Endothelial cell of umbilical vein (primary cell): Measurements from ENCODE around the gene RXFP1. TPM values are rescaled to one million over a fixed set of nuclear protein-coding genes. Genes with fewer than 3 reads are reported as not detected.

Experiments
- BruUV-seq: library from RNA; stranded (reverse); fragments of 400-500 nt; replicated peaks from 2 replicates; lab custom pipeline; 2021; lab: Mats Ljungman, UMichigan
- CTCF ChIA-PET: fragments of 300-600, 350-600 bp; sonication (Branson Sonifier 250); formaldehyde crosslinking; loops from one replicate; lab custom pipeline; 2021; ENCODE audit warnings: antibody characterized with exemption, inconsistent platforms; lab: Charles Lee
- POLR2A ChIA-PET: fragments of 300-600, 350-600 bp; sonication (Branson Sonifier 250); formaldehyde crosslinking; loops from one replicate; lab custom pipeline; 2021; ENCODE audit warnings: antibody characterized with exemption, inconsistent platforms; lab: Charles Lee
- DNase-seq: peaks from one replicate; pipeline ENCODE4 v3.0.0-alpha.2; 2011; ENCODE audit warnings: low read depth, low spot score
- FAIRE-seq: peaks from 2 replicates; lab custom pipeline; 2011; peaks lifted over from hg19 to GRCh38; lab: Jason Lieb, UNC
- H2AFZ ChIP-seq: 2 replicates; pipeline ENCODE4 v1.6.0; 2012; ENCODE audit warnings: low read depth, low read length, control low read depth, inconsistent platforms
- H3K27ac ChIP-seq: 2 replicates; pipeline ENCODE4 v1.5.1; 2011; ENCODE audit warnings: low read depth, mild to moderate bottlenecking, control low read depth, low read length, moderate library complexity; ENCODE audit not compliant: insufficient read depth
- H3K27me3 ChIP-seq, 2 experiments: 2 replicates each; pipeline versions ENCODE4 v1.6.0 to v1.6.1; 2011; ENCODE audit warnings: low read length in 2 of 2, mixed read lengths in 1 of 2; ENCODE audit not compliant: control insufficient read depth in 2 of 2, insufficient read depth in 2 of 2
- H3K36me3 ChIP-seq, 2 experiments: 2 replicates in 1 of 2; 3 replicates in 1 of 2; pipeline ENCODE4 v1.5.1; 2011; ENCODE audit warnings: low read length in 2 of 2, mild to moderate bottlenecking in 1 of 2, moderate library complexity in 1 of 2; ENCODE audit not compliant: control insufficient read depth in 2 of 2, insufficient read depth in 2 of 2; ENCODE audit errors: extremely low read depth in 1 of 2
- H3K4me1 ChIP-seq: 3 replicates; pipeline ENCODE4 v1.5.1; 2011; ENCODE audit warnings: mild to moderate bottlenecking, low read length; ENCODE audit not compliant: control insufficient read depth, insufficient read depth; ENCODE audit errors: extremely low read depth
- H3K4me2 ChIP-seq: 2 replicates; pipeline ENCODE4 v1.6.1; 2011; ENCODE audit warnings: low read length, control low read depth, mixed read lengths; ENCODE audit not compliant: insufficient read depth
- H3K4me3 ChIP-seq, 3 experiments: fragments of 200-600 bp in 1 of 3; sonication (generic), shearing (Covaris generic) in 1 of 3; replicated peaks in 1 of 3; 2 replicates each; pipeline ENCODE4 v1.5.1; 2011 to 2016; ENCODE audit warnings: control low read depth in 3 of 3, low read length in 3 of 3, mild to moderate bottlenecking in 2 of 3, inconsistent platforms in 1 of 3, low read depth in 1 of 3, moderate library complexity in 1 of 3; ENCODE audit not compliant: insufficient read depth in 1 of 3
- H3K79me2 ChIP-seq: 2 replicates; pipeline ENCODE4 v1.6.0; 2012; ENCODE audit warnings: low read length, inconsistent platforms; ENCODE audit not compliant: control insufficient read depth, insufficient read depth
- H3K9ac ChIP-seq: replicated peaks from 2 replicates; pipeline ENCODE3; 2011; ENCODE audit warnings: low read length, control low read depth; ENCODE audit not compliant: insufficient read depth; ENCODE audit errors: extremely low read depth
- H3K9me1 ChIP-seq: replicated peaks from 3 replicates; pipeline ENCODE4 v1.6.0; 2011; ENCODE audit warnings: mild to moderate bottlenecking, low read length; ENCODE audit not compliant: control insufficient read depth, insufficient read depth; ENCODE audit errors: extremely low read depth
- H3K9me3 ChIP-seq: replicated peaks from 2 replicates; pipeline ENCODE4 v1.5.1; 2012; ENCODE audit warnings: low read length, inconsistent platforms; ENCODE audit not compliant: control insufficient read depth, insufficient read depth
- H4K20me1 ChIP-seq: replicated peaks from 2 replicates; pipeline ENCODE3; 2011; ENCODE audit warnings: mild to moderate bottlenecking, low read length; ENCODE audit not compliant: control insufficient read depth, insufficient read depth; ENCODE audit errors: extremely low read depth
- CTCF ChIP-seq, 2 donors: IDR thresholded peaks; 1 replicate in 1 of 2; 2 replicates in 1 of 2; pipeline ENCODE4 v1.5.1; 2011; ENCODE audit warnings: low read length in 2 of 2, mild to moderate bottlenecking in 2 of 2, moderate library complexity in 2 of 2, control low read depth in 1 of 2, inconsistent platforms in 1 of 2, low read depth in 1 of 2; ENCODE audit not compliant: insufficient read depth in 1 of 2; ENCODE audit errors: extremely low read depth in 1 of 2
- EZH2 ChIP-seq: IDR thresholded peaks from 2 replicates; pipeline ENCODE4 v1.6.1; 2012; ENCODE audit warnings: borderline replicate concordance, low read depth, mild to moderate bottlenecking, moderate library complexity, low read length, inconsistent platforms; ENCODE audit not compliant: severe bottlenecking
- FOS ChIP-seq: IDR thresholded peaks from 2 replicates; pipeline ENCODE4 v1.6.1; 2011; ENCODE audit warnings: mild to moderate bottlenecking, low read length, moderate library complexity, borderline replicate concordance; ENCODE audit not compliant: insufficient read depth
- GATA2 ChIP-seq: IDR thresholded peaks from 2 replicates; pipeline ENCODE4 v1.7.0; 2011; ENCODE audit warnings: low read depth, mild to moderate bottlenecking, moderate library complexity, mixed read lengths, low read length; ENCODE audit not compliant: insufficient read length, insufficient read depth
- JUN ChIP-seq: IDR thresholded peaks from 2 replicates; pipeline ENCODE4 v1.6.1; 2011; ENCODE audit warnings: borderline replicate concordance, low read depth; ENCODE audit not compliant: insufficient read length, insufficient read depth
- MAX ChIP-seq: IDR thresholded peaks from 2 replicates; pipeline ENCODE4 v1.6.1; 2011; ENCODE audit not compliant: insufficient read depth, insufficient read length
- MYC ChIP-seq: IDR thresholded peaks from one replicate; pipeline ENCODE4 v1.6.1; 2011; ENCODE audit warnings: mild to moderate bottlenecking, low read depth, low read length
- POLR2A ChIP-seq: IDR thresholded peaks from 2 replicates; pipeline ENCODE4 v1.6.1; 2012; ENCODE audit warnings: low read depth, mild to moderate bottlenecking, control low read depth, low read length
- POLR2AphosphoS5 ChIP-seq: IDR thresholded peaks from 2 replicates; pipeline ENCODE4 v1.6.1; 2012; ENCODE audit warnings: low read depth, mild to moderate bottlenecking, control low read depth, low read length, moderate library complexity; ENCODE audit not compliant: insufficient read depth
- dilution Hi-C: fragments of 300-500 bp; cut with MboI; formaldehyde crosslinking; loops from one replicate; pipeline ENCODE4 v1.15.0; 2019; ENCODE audit warnings: low sequenced_read_pairs; ENCODE audit not compliant: extremely low pct_ligation_motif_present
- intact Hi-C: fragments of 100-400 bp; cut with micrococcal nuclease; formaldehyde crosslinking; loops from one replicate; pipeline ENCODE4 v1.10.0; 2022
- polyA plus RNA-seq, 4 experiments: library from polyadenylated mRNA; depleted of rRNA in 3 of 4; stranded (reverse) in 3 of 4; unstranded in 1 of 4; fragments of >200 nt; gene quantifications; 2 replicates each; pipeline versions ENCODE4 v1.2.1 to v1.2.3, GENCODE V29; 2011 to 2012; ENCODE audit warnings: missing spikeins in 1 of 4
- total RNA-seq: library from RNA; stranded (reverse); gene quantifications from 2 replicates; pipeline ENCODE4 v1.2.3, GENCODE V29; 2021

The RXFP1 gene
- total and polyA plus RNA-seq, 2 donors (not counting 3 experiments of a cell fraction or from before 2014, with no cell fraction given) = not detected

GRCh38 chr4:158560284-158560683, 38.6 kb downstream of the RXFP1 start:
- Histone ChIP-seq H3K27me3 (peaks cover 0 to 1% of the 10 kb centered on the region in 2 experiments), H3K36me3 (no peaks in the 10 kb centered on the region), H3K4me2 (no peak overlapping the region), H3K79me2 (no peaks in the 10 kb centered on the region), H3K9ac (no peak overlapping the region), H3K4me3 (no peak overlapping the region), H3K4me1 (no peaks in the 10 kb centered on the region), H3K27ac (no peak overlapping the region), H3K9me3 (no peaks in the 10 kb centered on the region), H2AFZ (no peak overlapping the region), H4K20me1 (no peaks in the 10 kb centered on the region), H3K9me1 (no peaks in the 10 kb centered on the region)
- dilution Hi-C loops = no loop called here
- POLR2A ChIA-PET = no interaction called here
- BruUV-seq = no TSS peak
- FAIRE-seq = no peak
- no peak for TF ChIP-seq MAX
- TF ChIP-seq JUN = no peak
- TF ChIP-seq POLR2AphosphoS5 = no peak
- TF ChIP-seq FOS = no peak
- no peak for TF ChIP-seq POLR2A
- no peak for TF ChIP-seq CTCF (IDR thresholded peaks at IDR 0.05; ENCODE audit: extremely low read depth in 1 of 2, insufficient read depth in 1 of 2, low read depth in 1 of 2, low read length in 2 of 2)
- no peak for TF ChIP-seq EZH2
- no peak for TF ChIP-seq GATA2
- TF ChIP-seq MYC = no peak
- CTCF ChIA-PET = interaction anchor here (2.1 kb wide), 1 partner anchor 8 kb away, joined by 10 read pairs; no protein-coding TSS in a partner anchor
- DNase-seq = no peak
- intact Hi-C loops = no loop called here
